ENCODE measurements around the gene NTM.

Gene NTM

GRCh38 chr11:131770801-131771200 lies 400.4 kb downstream of the NTM start:
- H3K79me2 ChIP-seq (ENCODE audit: control insufficient read depth, low read length): no peaks in the 10 kb centered on the region
- H3K4me3 ChIP-seq (ENCODE audit: low read length): no peak overlapping the region
- H3K9me3 ChIP-seq (ENCODE audit: control insufficient read depth, insufficient read depth, low read length): no peaks in the 10 kb centered on the region
- H3K36me3 ChIP-seq (ENCODE audit: control insufficient read depth, low read length): no peaks in the 10 kb centered on the region
- H4K20me1 ChIP-seq (ENCODE audit: control insufficient read depth, insufficient read depth, low read depth, low read length): no peaks in the 10 kb centered on the region
- no peaks in the 10 kb centered on the region for H3F3A ChIP-seq (ENCODE audit: control insufficient read depth, insufficient read depth)
- H3K27ac ChIP-seq (ENCODE audit: low read depth, low read length): no peak overlapping the region
- H3K9me2 ChIP-seq (replicated peaks; ENCODE audit: control insufficient read depth, low read length): no peaks in the 10 kb centered on the region
- peaks cover 10% of the 10 kb centered on the region for H3K4me1 ChIP-seq (ENCODE audit: control insufficient read depth, low read length)
- H3K4me2 ChIP-seq (ENCODE audit: low read length): no peak overlapping the region
- no peak for TF ChIP-seq EZH2phosphoT487 (IDR thresholded peaks at IDR 0.05; ENCODE audit: borderline replicate concordance, low read length)
- H3K27me3 ChIP-seq (ENCODE audit: control insufficient read depth, low read length): 0 out of 2 replicates have a peak, but pooled peaks cover 2% of the 10 kb centered on the region

GRCh38 chr11:131771471-131771870 lies 401.1 kb downstream of the NTM start:
- Histone ChIP-seq H3K27ac (ENCODE audit: low read depth, low read length) (no peak overlapping the region), H3K36me3 (ENCODE audit: control insufficient read depth, low read length) (no peaks in the 10 kb centered on the region), H3F3A (ENCODE audit: control insufficient read depth, insufficient read depth) (no peaks in the 10 kb centered on the region), H3K27me3 (ENCODE audit: control insufficient read depth, low read length) (0 out of 2 replicates have a peak, but pooled peaks cover 2% of the 10 kb centered on the region), H3K9me2 (replicated peaks; ENCODE audit: control insufficient read depth, low read length) (no peaks in the 10 kb centered on the region), H3K4me2 (ENCODE audit: low read length) (no peak overlapping the region), H3K4me3 (ENCODE audit: low read length) (no peak overlapping the region), H4K20me1 (ENCODE audit: control insufficient read depth, insufficient read depth, low read depth, low read length) (no peaks in the 10 kb centered on the region), H3K79me2 (ENCODE audit: control insufficient read depth, low read length) (no peaks in the 10 kb centered on the region), H3K4me1 (ENCODE audit: control insufficient read depth, low read length) (peaks cover 10% of the 10 kb centered on the region), H3K9me3 (ENCODE audit: control insufficient read depth, insufficient read depth, low read length) (no peaks in the 10 kb centered on the region)
- TF ChIP-seq EZH2phosphoT487 (IDR thresholded peaks at IDR 0.05; ENCODE audit: borderline replicate concordance, low read length): no peak
- TF ChIP-seq CTCF (IDR thresholded peaks at IDR 0.05; ENCODE audit: low read depth, low read length, poor library complexity, severe bottlenecking): no peak

GRCh38 chr11:131773626-131774025 lies 403.2 kb downstream of the NTM start:
- Histone ChIP-seq H3F3A (ENCODE audit: control insufficient read depth, insufficient read depth) (no peaks in the 10 kb centered on the region), H3K9me2 (replicated peaks; ENCODE audit: control insufficient read depth, low read length) (no peaks in the 10 kb centered on the region), H3K79me2 (ENCODE audit: control insufficient read depth, low read length) (no peaks in the 10 kb centered on the region), H3K27me3 (ENCODE audit: control insufficient read depth, low read length) (0 out of 2 replicates have a peak, but pooled peaks cover 2% of the 10 kb centered on the region), H3K27ac (ENCODE audit: low read depth, low read length) (no peak overlapping the region), H3K36me3 (ENCODE audit: control insufficient read depth, low read length) (no peaks in the 10 kb centered on the region), H3K9me3 (ENCODE audit: control insufficient read depth, insufficient read depth, low read length) (no peaks in the 10 kb centered on the region), H3K4me1 (ENCODE audit: control insufficient read depth, low read length) (peaks cover 10% of the 10 kb centered on the region), H4K20me1 (ENCODE audit: control insufficient read depth, insufficient read depth, low read depth, low read length) (no peaks in the 10 kb centered on the region), H3K4me2 (ENCODE audit: low read length) (no peak overlapping the region), H3K4me3 (ENCODE audit: low read length) (no peak overlapping the region)
- TF ChIP-seq CTCF (IDR thresholded peaks at IDR 0.05; ENCODE audit: low read depth, low read length, poor library complexity, severe bottlenecking): no peak
- TF ChIP-seq EZH2phosphoT487 (IDR thresholded peaks at IDR 0.05; ENCODE audit: borderline replicate concordance, low read length): no peak

GRCh38 chr11:131776211-131776610 lies 405.8 kb downstream of the NTM start:
- H3K4me1 ChIP-seq (ENCODE audit: control insufficient read depth, low read length): no peaks in the 10 kb centered on the region
- H3F3A ChIP-seq (ENCODE audit: control insufficient read depth, insufficient read depth): no peaks in the 10 kb centered on the region
- H3K36me3 ChIP-seq (ENCODE audit: control insufficient read depth, low read length): no peaks in the 10 kb centered on the region
- H3K9me3 ChIP-seq (ENCODE audit: control insufficient read depth, insufficient read depth, low read length): no peaks in the 10 kb centered on the region
- H3K9me2 ChIP-seq (replicated peaks; ENCODE audit: control insufficient read depth, low read length): no peaks in the 10 kb centered on the region
- H3K4me3 ChIP-seq (ENCODE audit: low read length): no peak overlapping the region
- no peak overlapping the region for H3K4me2 ChIP-seq (ENCODE audit: low read length)
- no peaks in the 10 kb centered on the region for H4K20me1 ChIP-seq (ENCODE audit: control insufficient read depth, insufficient read depth, low read depth, low read length)
- no peak overlapping the region for H3K27ac ChIP-seq (ENCODE audit: low read depth, low read length)
- H3K27me3 ChIP-seq (ENCODE audit: control insufficient read depth, low read length): 0 out of 2 replicates have a peak, but pooled peaks cover 2% of the 10 kb centered on the region
- TF ChIP-seq EZH2phosphoT487 (IDR thresholded peaks at IDR 0.05; ENCODE audit: borderline replicate concordance, low read length): no peak
- no peak for TF ChIP-seq CTCF (IDR thresholded peaks at IDR 0.05; ENCODE audit: low read depth, low read length, poor library complexity, severe bottlenecking)
- H3K79me2 ChIP-seq (ENCODE audit: control insufficient read depth, low read length): no peaks in the 10 kb centered on the region
